HG03135 (cell line): Measurements from ENCODE around the gene STX2.
"Not testable (repeated sequence)": the region's sequence is repeated elsewhere in the genome, so short reads cannot be mapped to it uniquely, and the experiment has no call there.

ENCODE experiments used
- ATAC-seq: cut with Tn5 transposase; IDR thresholded peaks from one replicate; pipeline ENCODE4 v1.9.1; 2021; ENCODE audit warnings: mild to moderate bottlenecking, moderate library complexity; ENCODE audit not compliant: unreplicated experiment

The STX2 gene

DNA sequence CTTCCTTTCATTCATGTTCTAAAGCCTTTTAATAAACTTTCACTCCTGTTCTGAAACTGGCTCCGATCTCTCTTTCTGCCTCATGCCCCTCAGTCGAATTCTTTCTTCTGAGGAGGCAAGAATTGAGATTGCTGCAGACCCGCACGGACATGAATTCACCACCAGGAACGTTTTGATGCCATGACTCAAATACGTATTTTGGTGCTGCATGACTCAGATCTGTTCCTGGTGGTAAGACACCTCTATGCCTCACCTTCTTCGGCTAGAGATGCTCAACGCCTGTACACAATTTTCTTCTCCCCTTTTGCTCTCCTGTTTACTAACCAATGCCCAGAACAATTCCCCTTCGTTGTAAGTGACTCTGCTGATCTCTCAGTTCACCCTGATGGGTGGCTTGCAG lies 70.9 kb downstream of the STX2 start:
- no peak for ATAC-seq

DNA sequence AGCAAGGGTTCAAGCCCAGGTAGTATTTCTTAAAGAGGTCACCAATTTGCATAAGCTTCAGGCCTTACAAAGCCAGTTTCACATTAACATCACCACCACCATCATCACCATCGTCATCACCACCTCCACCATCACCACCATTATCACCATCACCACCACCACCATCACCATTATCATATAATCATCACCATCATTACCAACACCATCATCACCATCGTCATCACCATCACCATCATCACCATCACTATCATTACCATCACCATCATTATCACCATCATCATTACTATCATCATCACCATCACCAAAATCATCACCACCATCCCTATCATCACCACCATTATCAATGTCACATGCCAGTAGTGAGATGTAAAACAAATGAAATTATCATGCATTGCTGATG lies 72.6 kb downstream of the STX2 start:
- ATAC-seq = no peak

- no peak for ATAC-seq
Measured at GRCh38 chr12:130765186-130765659, 73.8 kb downstream of the STX2 start.

- no peak for ATAC-seq
Measured at GRCh38 chr12:130764475-130765185, 74.4 kb downstream of the STX2 start.

DNA sequence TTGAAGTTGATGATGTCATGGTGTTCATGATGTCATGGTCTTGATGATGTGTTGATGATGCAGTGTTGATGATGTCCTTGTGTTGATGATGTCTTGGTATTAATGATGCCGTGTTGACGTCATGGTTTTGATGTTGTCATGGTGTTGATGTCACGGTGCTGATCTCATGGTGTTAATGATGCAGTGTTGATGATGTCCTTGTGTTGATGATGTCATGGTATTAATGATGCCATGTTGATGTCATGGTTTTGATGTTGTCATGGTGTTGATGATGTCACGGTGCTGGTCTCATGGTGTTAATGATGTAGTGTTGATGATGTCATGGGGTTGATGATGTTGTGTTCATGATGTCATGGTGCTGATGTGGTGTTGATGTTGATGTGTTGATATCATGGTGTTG lies 75.0 kb downstream of the STX2 start:
- no peak for ATAC-seq

GRCh38 chr12:130762319-130762675 lies 76.8 kb downstream of the STX2 start:
- no peak for ATAC-seq

DNA sequence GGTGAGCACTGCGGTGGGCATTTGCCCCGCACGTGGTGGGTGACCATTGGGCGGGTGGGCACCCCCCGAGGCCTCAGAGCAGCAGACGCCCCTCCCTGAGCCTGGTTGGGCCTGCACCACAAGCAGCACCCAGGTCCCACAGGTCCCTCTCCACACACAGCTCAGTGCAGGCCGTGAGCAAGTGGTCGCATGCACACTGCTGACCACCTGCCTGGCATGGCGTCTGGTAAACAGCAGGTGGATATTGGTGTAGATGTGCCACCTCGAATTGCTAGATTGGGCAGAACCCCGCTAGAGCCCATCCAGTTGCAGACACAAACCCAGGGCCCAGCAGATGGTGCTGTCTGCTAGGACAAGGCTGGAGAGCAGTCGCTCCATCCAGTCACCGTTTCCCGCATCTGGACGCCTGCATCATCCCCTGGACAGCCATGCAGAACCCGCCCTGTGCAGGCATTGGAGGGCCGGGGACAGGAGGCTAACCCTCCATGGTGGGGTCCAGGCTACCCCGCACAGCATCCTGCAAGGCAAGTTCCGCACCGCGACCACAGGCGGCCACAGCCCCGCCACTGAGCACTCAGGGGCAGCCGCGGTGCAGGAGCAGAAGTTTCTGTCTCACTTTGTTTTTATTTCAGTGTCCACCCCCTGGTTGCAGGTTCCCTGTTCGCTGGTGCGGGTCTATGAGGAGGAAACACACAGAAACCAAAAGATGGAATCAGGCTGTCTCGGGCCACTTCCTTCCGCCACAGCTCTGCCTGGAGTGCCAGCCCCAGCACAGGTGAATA lies 77.3 kb downstream of the STX2 start:
- ATAC-seq = no peak

DNA sequence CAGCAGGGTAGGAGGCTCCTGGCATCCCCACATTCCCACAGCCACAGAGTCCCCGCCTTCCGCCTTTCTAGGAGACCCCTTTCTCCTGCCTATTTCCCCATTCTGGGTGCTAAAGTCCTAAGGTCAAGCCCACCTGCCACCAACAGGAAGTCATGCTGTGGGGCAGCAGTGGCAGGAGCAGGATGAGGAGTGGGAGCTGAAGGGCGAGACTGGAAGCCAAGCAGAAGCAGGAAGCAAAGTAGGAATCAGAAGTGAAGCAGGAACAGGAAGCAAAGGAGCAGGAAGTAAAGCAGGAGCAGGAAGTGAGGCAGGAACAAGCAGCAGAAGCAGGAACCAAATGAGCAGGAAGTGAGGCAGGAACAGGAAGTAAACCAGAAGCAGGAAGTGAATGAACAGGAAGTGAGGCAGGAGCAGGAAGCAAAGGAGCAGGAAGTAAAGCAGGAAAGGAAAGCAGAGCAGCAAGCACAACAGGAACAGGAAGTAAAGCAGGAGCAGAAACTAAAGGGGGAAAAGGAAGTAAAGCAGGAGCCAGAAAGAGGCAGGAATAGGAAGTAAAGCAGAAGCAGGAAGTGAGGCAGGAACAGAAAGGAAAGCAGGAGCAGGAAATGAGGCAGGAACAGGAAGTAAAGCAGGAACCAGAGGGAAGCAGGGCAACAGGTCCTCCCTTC lies 84.7 kb downstream of the STX2 start:
- no peak for ATAC-seq

- ATAC-seq = no peak
Measured at GRCh38 chr12:130752692-130753230, 86.3 kb downstream of the STX2 start.

- not testable (repeated sequence) for ATAC-seq
Measured at GRCh38 chr12:130752037-130752436, 87.0 kb downstream of the STX2 start.

DNA sequence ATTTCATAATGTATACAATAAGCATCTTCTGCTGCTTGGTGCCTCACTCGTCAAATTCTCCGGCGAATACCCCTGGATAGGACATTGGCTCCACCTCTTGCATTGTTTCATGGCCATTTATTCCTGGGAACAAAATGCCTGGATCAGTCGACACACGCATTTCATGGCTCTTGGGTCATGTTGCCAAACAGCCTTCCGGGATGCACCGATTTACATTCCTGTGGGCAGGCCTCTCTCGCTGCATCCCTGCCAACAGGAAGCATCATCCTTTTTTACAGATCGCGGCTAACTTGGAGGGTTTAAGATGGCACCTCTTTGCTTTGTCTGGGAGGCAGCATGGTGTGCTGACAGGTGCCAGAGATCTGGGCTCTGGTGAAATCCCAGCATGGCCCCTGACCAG lies 90.3 kb downstream of the STX2 start:
- ATAC-seq = no peak

DNA sequence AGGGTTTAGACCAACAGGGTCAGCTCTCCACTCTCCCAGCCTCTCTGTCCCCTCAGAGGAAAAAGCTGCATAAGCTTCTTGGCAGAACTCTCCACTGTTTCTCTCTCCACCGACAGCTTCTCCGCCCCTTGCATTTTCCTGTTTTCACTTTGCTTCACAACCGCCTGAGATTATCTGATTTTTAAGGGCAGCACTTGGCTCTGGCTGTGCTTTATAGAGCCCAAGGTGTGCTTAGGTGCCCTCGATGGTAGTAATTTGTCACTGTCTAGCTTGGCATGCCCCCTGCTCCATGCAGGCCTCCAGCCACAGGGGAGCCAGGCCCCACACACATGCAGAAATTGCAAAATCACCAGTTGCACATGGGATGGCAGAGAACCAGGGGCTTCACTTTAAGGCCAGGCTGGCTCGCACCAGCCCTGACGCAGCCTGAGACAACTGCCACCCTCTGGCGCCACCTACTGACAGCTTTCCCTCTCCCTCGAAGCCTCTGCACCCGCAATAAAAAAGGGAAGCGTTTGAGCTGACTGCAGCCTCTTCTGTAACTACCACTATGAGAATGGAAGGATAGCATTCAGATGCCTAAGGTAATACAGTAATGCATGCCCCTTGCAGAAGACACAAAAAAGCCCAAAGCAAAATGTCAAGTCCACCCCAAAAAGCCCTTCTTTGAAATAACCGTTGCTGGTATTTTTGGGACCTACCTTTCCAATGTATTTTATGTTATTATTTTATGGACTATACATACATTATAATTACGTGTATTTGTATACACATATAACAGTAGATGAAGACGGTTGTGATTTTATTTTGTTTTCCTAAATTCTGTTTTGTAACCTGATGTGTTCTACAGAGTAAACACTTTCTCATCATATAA lies 90.9 kb downstream of the STX2 start:
- ATAC-seq = peak; percentile 83

DNA sequence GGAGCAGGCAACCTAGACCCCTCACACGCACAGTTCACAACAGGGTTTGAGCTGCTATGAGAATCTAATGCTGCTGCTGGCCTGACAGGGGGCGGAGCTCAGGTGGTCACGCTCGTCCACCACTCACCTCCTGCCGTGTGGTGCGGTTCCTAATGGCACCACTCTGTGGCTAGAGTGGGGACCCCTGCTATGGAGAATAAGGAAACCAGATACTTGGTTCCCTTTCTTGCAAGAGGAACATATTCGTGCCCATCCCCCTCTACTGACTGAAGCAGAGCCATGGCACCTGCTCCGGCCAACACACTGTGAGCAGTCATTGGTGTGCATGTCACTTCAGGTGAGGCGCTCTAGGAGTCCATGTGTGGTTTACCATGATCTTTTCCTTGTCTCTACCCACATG lies 92.5 kb downstream of the STX2 start:
- ATAC-seq = no peak

GRCh38 chr12:130745921-130746320 lies 93.1 kb downstream of the STX2 start:
- ATAC-seq = no peak

GRCh38 chr12:130744274-130744673 lies 94.8 kb downstream of the STX2 start:
- ATAC-seq = no peak

GRCh38 chr12:130743606-130744005 lies 95.4 kb downstream of the STX2 start:
- ATAC-seq = no peak

DNA sequence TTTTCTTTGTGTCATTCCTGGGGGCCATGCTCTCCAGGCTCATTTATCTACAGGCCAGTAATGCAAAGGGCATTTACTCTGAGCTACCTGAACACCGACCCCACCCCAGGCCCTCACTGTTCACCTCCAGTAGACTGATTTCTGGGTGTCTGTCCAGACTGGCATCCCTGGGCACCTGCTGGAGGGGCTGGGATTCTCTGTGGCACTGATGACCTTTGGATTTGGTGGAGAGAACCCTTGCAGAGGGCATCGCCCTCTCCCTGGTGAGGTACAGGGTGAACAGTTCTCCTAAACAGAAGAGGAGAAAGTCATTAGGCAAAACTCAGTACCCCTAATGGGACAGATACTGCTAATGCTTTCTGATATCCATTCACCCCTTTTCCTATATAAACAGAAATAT lies 95.9 kb downstream of the STX2 start:
- no peak for ATAC-seq

DNA sequence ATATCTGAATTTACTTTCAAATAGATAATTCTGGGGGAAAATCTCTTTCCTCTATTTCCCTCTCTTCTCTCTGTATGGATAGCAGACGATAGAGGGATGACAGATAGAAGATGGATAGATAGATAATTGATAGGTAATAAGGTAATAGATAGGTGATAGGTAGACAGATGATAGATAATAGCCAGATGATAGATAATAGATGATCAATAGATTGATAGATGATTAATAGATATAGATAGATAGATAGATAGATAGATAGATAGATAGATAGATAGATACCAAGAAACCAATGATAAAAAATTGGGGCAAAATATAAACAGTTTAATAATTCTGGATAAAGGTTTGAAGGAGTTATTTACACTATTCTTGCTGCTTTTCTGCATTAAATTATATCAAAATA lies 96.3 kb downstream of the STX2 start:
- no peak for ATAC-seq

DNA sequence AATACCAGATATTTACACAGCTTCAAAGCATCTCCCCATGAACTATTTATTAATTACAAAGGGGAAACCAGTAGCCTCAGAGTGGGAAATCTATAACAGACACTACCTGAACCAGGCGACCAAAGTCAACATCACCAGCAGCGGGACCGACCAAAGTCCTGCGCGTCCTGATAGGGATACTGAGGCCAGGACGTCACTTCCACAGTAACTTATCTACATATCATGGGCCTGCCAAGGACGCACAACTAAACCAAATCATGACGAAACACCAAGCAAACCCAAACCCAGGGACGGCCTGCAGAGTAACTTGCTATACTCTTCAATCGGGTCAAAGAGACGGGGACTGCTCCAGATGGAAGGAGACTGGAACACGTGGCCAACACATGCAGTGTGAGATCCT lies 96.9 kb downstream of the STX2 start:
- ATAC-seq = no peak
